Hepatocyte (in vitro differentiated cells): Measurements from ENCODE around the gene C19orf53.

ENCODE experiments used
- EZH2 ChIP-seq: fragments of 200-600 bp; sonication (generic); IDR thresholded peaks from 2 replicates; pipeline ENCODE4 v1.6.1; 2016; ENCODE audit warnings: antibody characterized with exemption, mild to moderate bottlenecking, borderline replicate concordance
- EZH2phosphoT487 ChIP-seq: fragments of 200-600 bp; sonication (generic); IDR thresholded peaks from one replicate; pipeline ENCODE4 v1.6.1; 2018; ENCODE audit warnings: antibody characterized with exemption, mild to moderate bottlenecking, low read depth, moderate library complexity; ENCODE audit not compliant: unreplicated experiment, severe bottlenecking
- TF ChIP-seq, protein P1 (sequence below): fragments of 200-600 bp; sonication (generic); IDR thresholded peaks from 2 replicates; pipeline ENCODE4 v1.5.1; 2016; ENCODE audit warnings: antibody characterized with exemption, mild to moderate bottlenecking; ENCODE audit not compliant: poor library complexity

DNA sequence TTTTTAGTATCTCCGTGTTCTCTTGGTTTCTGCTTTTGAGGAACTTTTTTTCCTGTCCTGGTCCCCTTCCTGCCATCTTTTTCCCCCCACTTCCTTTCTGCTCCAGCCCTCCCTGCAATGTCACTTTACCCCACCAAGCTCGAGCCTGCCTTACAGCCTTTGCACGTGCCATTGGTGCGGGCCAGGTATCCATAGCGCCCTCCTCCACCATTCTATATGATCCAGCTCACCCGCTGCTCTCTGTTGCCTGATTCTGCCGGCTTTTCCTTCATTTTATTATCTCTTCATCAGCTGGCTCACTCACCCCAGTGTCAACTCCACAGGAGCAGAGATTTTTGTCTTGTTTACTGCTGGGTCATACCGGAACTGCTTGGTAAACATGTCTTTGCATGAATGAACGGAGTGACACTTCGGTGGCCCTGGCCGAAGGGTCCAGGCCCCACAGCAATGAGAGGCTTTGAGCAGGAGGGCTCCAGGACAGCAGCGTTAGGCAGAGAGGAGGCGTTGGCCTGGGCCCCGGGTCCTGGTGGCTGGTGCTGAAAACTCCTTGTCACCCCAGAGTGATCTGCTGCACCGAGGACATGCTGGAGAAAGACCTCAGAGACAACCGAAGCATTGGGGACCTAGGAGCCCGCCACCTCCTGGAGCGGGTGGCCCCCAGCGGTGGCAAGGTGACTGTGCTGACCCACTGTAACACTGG lies 8.7 kb upstream of the C19orf53 start:
- TF ChIP-seq, protein P1, sequence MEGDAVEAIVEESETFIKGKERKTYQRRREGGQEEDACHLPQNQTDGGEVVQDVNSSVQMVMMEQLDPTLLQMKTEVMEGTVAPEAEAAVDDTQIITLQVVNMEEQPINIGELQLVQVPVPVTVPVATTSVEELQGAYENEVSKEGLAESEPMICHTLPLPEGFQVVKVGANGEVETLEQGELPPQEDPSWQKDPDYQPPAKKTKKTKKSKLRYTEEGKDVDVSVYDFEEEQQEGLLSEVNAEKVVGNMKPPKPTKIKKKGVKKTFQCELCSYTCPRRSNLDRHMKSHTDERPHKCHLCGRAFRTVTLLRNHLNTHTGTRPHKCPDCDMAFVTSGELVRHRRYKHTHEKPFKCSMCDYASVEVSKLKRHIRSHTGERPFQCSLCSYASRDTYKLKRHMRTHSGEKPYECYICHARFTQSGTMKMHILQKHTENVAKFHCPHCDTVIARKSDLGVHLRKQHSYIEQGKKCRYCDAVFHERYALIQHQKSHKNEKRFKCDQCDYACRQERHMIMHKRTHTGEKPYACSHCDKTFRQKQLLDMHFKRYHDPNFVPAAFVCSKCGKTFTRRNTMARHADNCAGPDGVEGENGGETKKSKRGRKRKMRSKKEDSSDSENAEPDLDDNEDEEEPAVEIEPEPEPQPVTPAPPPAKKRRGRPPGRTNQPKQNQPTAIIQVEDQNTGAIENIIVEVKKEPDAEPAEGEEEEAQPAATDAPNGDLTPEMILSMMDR = no peak
- no peak for TF ChIP-seq EZH2
- TF ChIP-seq EZH2phosphoT487 = no peak
